NCI-H82 treated with DMSO at 0.1 percent for 48 hours (cell line): ENCODE data around the gene ABRACL.
"Not testable (repeated sequence)": the region's sequence is repeated elsewhere in the genome, so short reads cannot be mapped to it uniquely, and the experiment has no call there.

ENCODE experiments used
- DNase-seq: peaks from one replicate; lab custom pipeline; 2025; ENCODE audit not compliant: unreplicated experiment; lab: John Stamatoyannopoulos, UW

Gene ABRACL

GRCh38 chr6:139010674-139011073 is 17.9 kb upstream of the ABRACL start:
- no peak for DNase-seq

GRCh38 chr6:139011980-139012379 is 16.6 kb upstream of the ABRACL start:
- no peak for DNase-seq

- DNase-seq: no peak
Measured at GRCh38 chr6:139013185-139013800, 15.3 kb upstream of the ABRACL start.

GRCh38 chr6:139014945-139015344 is 13.6 kb upstream of the ABRACL start:
- no peak for DNase-seq

GRCh38 chr6:139016337-139017213 is 12.0 kb upstream of the ABRACL start:
- DNase-seq: no peak

GRCh38 chr6:139017227-139017626 is 11.3 kb upstream of the ABRACL start:
- no peak for DNase-seq

GRCh38 chr6:139019722-139020121 is 8.8 kb upstream of the ABRACL start:
- no peak for DNase-seq

- no peak for DNase-seq
Measured at GRCh38 chr6:139020689-139021088, 7.9 kb upstream of the ABRACL start.

GRCh38 chr6:139025416-139025815 is 3.1 kb upstream of the ABRACL start:
- not testable (repeated sequence) for DNase-seq

- DNase-seq: no peak
Measured at GRCh38 chr6:139027620-139028182, 844 bp upstream of the ABRACL start.

- no peak for DNase-seq
Measured at GRCh38 chr6:139028215-139028657, 309 bp upstream of the ABRACL start.

GRCh38 chr6:139029470-139030227 is 1.1 kb downstream of the ABRACL start:
- DNase-seq: no peak

- no peak for DNase-seq
Measured at GRCh38 chr6:139030228-139030963, 1.9 kb downstream of the ABRACL start.

- DNase-seq: no peak
Measured at GRCh38 chr6:139037490-139037889, 8.9 kb downstream of the ABRACL start.

- DNase-seq: no peak
Measured at GRCh38 chr6:139044250-139044649, 15.7 kb downstream of the ABRACL start.

- no peak for DNase-seq
Measured at GRCh38 chr6:139047677-139048076, 19.1 kb downstream of the ABRACL start.

GRCh38 chr6:139048912-139049311 is 20.4 kb downstream of the ABRACL start:
- DNase-seq: not testable (repeated sequence)

- not testable (repeated sequence) for DNase-seq
Measured at GRCh38 chr6:139050131-139050769, 21.7 kb downstream of the ABRACL start.

GRCh38 chr6:139050770-139051313 is 22.3 kb downstream of the ABRACL start:
- no peak for DNase-seq
